Neural cell (in vitro differentiated cells): ENCODE measurements around the gene BORCS5. TPM values are rescaled to one million over a fixed set of nuclear protein-coding genes. Genes with fewer than 3 reads are reported as not detected.

Experiments used
- H2AFZ ChIP-seq: fragments of 200-600, 300-800 bp; sonication (generic), shearing (Covaris generic); 2 replicates; pipeline ENCODE4 v1.6.0; 2014; ENCODE audit warnings: low read depth, mild to moderate bottlenecking, antibody characterized with exemption, low read length, moderate library complexity
- H3F3A ChIP-seq: fragments of 200-600 bp; shearing (Covaris generic); 2 replicates; pipeline ENCODE4 v1.6.1; 2016; ENCODE audit warnings: mild to moderate bottlenecking, moderate library complexity, mixed read lengths, antibody characterized with exemption, low read length; ENCODE audit not compliant: insufficient read depth, poor library complexity, severe bottlenecking
- H3K27ac ChIP-seq: fragments of 200-600, 300-800 bp; sonication (generic), shearing (Covaris generic); 2 replicates; pipeline ENCODE4 v1.5.1; 2014; ENCODE audit warnings: mild to moderate bottlenecking, low read length, moderate library complexity
- H3K27me3 ChIP-seq: fragments of 300-800, 200-600 bp; sonication (generic), shearing (Covaris generic); 2 replicates; pipeline ENCODE4 v1.6.0; 2014; ENCODE audit warnings: mild to moderate bottlenecking, low read depth, low read length, moderate library complexity; ENCODE audit not compliant: insufficient read depth
- H3K36me3 ChIP-seq: fragments of 300-800, 200-600 bp; sonication (generic), shearing (Covaris generic); 2 replicates; pipeline ENCODE4 v1.5.1; 2014; ENCODE audit warnings: mild to moderate bottlenecking, antibody characterized with exemption, low read length, moderate library complexity; ENCODE audit not compliant: insufficient read depth
- H3K4me2 ChIP-seq: fragments of 300-800, 200-600 bp; sonication (generic), shearing (Covaris generic); 2 replicates; pipeline ENCODE4 v1.6.0; 2014; ENCODE audit warnings: mild to moderate bottlenecking, low read length
- H3K4me3 ChIP-seq: fragments of 300-800, 200-600 bp; sonication (generic), shearing (Covaris generic); 2 replicates; pipeline ENCODE4 v1.5.1; 2014; ENCODE audit warnings: mild to moderate bottlenecking, low read length, moderate library complexity
- H3K79me2 ChIP-seq: fragments of 200-600 bp; shearing (Covaris generic); replicated peaks from 2 replicates; pipeline ENCODE4 v1.6.0; 2014; ENCODE audit warnings: mild to moderate bottlenecking, low read length, moderate library complexity; ENCODE audit not compliant: insufficient read depth
- H3K9ac ChIP-seq: fragments of 300-800, 200-600 bp; sonication (generic), shearing (Covaris generic); 2 replicates; pipeline ENCODE4 v1.6.1; 2016; ENCODE audit warnings: mild to moderate bottlenecking, low read length, mixed read lengths
- H3K9me2 ChIP-seq: fragments of 200-600 bp; shearing (Covaris generic); 2 replicates; pipeline ENCODE4 v1.6.1; 2016; ENCODE audit warnings: mild to moderate bottlenecking, low read length, mixed read lengths; ENCODE audit not compliant: insufficient read depth
- H3K9me3 ChIP-seq: fragments of 200-600, 300-800 bp; sonication (generic), shearing (Covaris generic); 2 replicates; pipeline ENCODE4 v1.6.1; 2016; ENCODE audit warnings: mild to moderate bottlenecking, mixed run types, low read length, moderate library complexity, mixed read lengths
- H4K20me1 ChIP-seq: fragments of 200-600 bp; shearing (Covaris generic); 2 replicates; pipeline ENCODE4 v1.6.1; 2016; ENCODE audit warnings: mild to moderate bottlenecking, mixed run types; ENCODE audit not compliant: insufficient read depth
- EP300 ChIP-seq: fragments of 450-650 bp; conservative IDR thresholded peaks from 2 replicates; pipeline ENCODE4 v1.6.1; 2014; ENCODE audit warnings: antibody characterized with exemption, mild to moderate bottlenecking, moderate library complexity; ENCODE audit not compliant: poor library complexity, severe bottlenecking
- EZH2 ChIP-seq: fragments of 200-600, 300-800 bp; shearing (Covaris generic), sonication (generic); IDR thresholded peaks from 2 replicates; pipeline ENCODE4 v1.6.1; 2014; ENCODE audit warnings: antibody characterized with exemption, low read length, borderline replicate concordance, mild to moderate bottlenecking; ENCODE audit not compliant: insufficient read depth, poor library complexity, severe bottlenecking
- MXI1 ChIP-seq: fragments of 450-650 bp; conservative IDR thresholded peaks from 2 replicates; pipeline ENCODE4 v1.6.1; 2014; ENCODE audit warnings: antibody characterized with exemption, mild to moderate bottlenecking; ENCODE audit not compliant: poor library complexity, severe bottlenecking
- POLR2AphosphoS5 ChIP-seq: IDR thresholded peaks from 2 replicates; pipeline ENCODE4 v1.6.1; 2012
- RAD21 ChIP-seq: fragments of 450-650 bp; conservative IDR thresholded peaks from 2 replicates; pipeline ENCODE4 v1.6.1; 2014; ENCODE audit warnings: antibody characterized with exemption, mild to moderate bottlenecking, moderate library complexity
- SMC3 ChIP-seq: fragments of 450-650 bp; conservative IDR thresholded peaks from 2 replicates; pipeline ENCODE4 v1.6.1; 2014; ENCODE audit warnings: antibody characterized with exemption, mild to moderate bottlenecking, moderate library complexity; ENCODE audit not compliant: poor library complexity
- TAF1 ChIP-seq: IDR thresholded peaks from 2 replicates; pipeline ENCODE4 v1.6.1; 2012; ENCODE audit warnings: low read depth
- polyA plus RNA-seq: library from polyadenylated mRNA; depleted of rRNA; stranded (reverse); fragments of >200 nt; gene quantifications from 2 replicates; pipeline ENCODE4 v1.2.3, GENCODE V29; 2014
- TF ChIP-seq, protein P1 (sequence below): IDR thresholded peaks from 2 replicates; pipeline ENCODE4 v1.6.1; 2012; ENCODE audit warnings: borderline replicate concordance
- TF ChIP-seq, protein P2 (sequence below): fragments of 450-650 bp; IDR thresholded peaks from 2 replicates; pipeline ENCODE4 v1.5.1; 2014; ENCODE audit warnings: antibody characterized with exemption, mild to moderate bottlenecking, moderate library complexity; ENCODE audit not compliant: poor library complexity, severe bottlenecking

BORCS5 gene
- polyA plus RNA-seq, 1 donor from 2014 or later = 14.2 TPM

DNA sequence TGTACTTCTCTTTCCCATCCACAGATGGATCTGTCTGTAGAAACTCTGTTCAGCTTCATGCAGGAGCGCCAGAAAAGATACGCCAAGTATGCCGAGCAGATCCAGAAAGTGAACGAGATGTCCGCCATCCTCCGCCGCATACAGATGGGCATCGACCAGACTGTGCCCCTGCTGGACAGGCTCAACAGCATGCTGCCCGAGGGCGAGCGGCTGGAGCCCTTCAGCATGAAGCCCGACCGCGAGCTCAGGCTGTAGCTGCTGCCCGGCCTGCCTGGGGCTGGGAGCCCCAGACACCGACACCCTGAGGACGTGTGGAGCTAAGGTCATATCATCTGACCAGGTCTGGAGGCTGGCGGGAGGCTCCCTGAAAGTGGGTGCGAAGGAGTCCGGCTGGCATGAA lies 108.6 kb downstream of the BORCS5 start:
- Histone ChIP-seq H3K9ac (no peak overlapping the region), H4K20me1 (no peaks in the 10 kb centered on the region), H3K9me2 (no peaks in the 10 kb centered on the region), H3K4me2 (no peak overlapping the region), H3F3A (no peaks in the 10 kb centered on the region), H3K27ac (no peak overlapping the region), H2AFZ (no peak overlapping the region), H3K9me3 (no peaks in the 10 kb centered on the region), H3K36me3 (no peaks in the 10 kb centered on the region), H3K27me3 (no peaks in the 10 kb centered on the region), H3K4me3 (no peak overlapping the region), H3K79me2 (no peaks in the 10 kb centered on the region)
- TF ChIP-seq TAF1 (no peak), EP300 (no peak), SMC3 (no peak)

DNA sequence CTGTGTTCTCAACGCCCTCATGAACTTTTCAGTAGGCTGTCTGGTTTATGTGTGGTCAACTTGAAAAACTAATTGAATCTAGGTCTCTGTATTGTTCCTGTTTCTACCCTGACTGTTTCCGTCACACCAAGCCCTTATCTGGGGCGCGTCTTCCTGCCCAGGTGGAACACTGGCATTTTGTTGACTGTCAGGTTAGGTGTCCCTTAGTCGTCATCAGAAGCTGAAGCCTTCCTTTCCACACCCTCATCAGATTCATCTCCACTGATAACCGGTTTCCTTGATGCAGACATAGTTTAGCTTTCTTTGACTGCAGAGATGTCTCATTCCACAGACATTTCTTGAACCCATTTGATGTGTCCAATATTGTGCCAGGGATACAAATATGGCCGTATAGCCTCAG lies 109.3 kb downstream of the BORCS5 start:
- Histone ChIP-seq H3K27me3 (no peaks in the 10 kb centered on the region), H3K36me3 (no peaks in the 10 kb centered on the region), H4K20me1 (no peaks in the 10 kb centered on the region), H3K4me3 (no peak overlapping the region), H3K27ac (no peak overlapping the region), H2AFZ (no peak overlapping the region), H3K9me3 (no peaks in the 10 kb centered on the region), H3F3A (no peaks in the 10 kb centered on the region), H3K9ac (no peak overlapping the region), H3K4me2 (no peak overlapping the region), H3K79me2 (no peaks in the 10 kb centered on the region), H3K9me2 (no peaks in the 10 kb centered on the region)
- TF ChIP-seq RAD21 (no peak), EZH2 (no peak), TAF1 (no peak), MXI1 (no peak), SMC3 (no peak), EP300 (no peak), POLR2AphosphoS5 (no peak)
- TF ChIP-seq, protein P1, sequence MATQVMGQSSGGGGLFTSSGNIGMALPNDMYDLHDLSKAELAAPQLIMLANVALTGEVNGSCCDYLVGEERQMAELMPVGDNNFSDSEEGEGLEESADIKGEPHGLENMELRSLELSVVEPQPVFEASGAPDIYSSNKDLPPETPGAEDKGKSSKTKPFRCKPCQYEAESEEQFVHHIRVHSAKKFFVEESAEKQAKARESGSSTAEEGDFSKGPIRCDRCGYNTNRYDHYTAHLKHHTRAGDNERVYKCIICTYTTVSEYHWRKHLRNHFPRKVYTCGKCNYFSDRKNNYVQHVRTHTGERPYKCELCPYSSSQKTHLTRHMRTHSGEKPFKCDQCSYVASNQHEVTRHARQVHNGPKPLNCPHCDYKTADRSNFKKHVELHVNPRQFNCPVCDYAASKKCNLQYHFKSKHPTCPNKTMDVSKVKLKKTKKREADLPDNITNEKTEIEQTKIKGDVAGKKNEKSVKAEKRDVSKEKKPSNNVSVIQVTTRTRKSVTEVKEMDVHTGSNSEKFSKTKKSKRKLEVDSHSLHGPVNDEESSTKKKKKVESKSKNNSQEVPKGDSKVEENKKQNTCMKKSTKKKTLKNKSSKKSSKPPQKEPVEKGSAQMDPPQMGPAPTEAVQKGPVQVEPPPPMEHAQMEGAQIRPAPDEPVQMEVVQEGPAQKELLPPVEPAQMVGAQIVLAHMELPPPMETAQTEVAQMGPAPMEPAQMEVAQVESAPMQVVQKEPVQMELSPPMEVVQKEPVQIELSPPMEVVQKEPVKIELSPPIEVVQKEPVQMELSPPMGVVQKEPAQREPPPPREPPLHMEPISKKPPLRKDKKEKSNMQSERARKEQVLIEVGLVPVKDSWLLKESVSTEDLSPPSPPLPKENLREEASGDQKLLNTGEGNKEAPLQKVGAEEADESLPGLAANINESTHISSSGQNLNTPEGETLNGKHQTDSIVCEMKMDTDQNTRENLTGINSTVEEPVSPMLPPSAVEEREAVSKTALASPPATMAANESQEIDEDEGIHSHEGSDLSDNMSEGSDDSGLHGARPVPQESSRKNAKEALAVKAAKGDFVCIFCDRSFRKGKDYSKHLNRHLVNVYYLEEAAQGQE = no peak
- TF ChIP-seq, protein P2, sequence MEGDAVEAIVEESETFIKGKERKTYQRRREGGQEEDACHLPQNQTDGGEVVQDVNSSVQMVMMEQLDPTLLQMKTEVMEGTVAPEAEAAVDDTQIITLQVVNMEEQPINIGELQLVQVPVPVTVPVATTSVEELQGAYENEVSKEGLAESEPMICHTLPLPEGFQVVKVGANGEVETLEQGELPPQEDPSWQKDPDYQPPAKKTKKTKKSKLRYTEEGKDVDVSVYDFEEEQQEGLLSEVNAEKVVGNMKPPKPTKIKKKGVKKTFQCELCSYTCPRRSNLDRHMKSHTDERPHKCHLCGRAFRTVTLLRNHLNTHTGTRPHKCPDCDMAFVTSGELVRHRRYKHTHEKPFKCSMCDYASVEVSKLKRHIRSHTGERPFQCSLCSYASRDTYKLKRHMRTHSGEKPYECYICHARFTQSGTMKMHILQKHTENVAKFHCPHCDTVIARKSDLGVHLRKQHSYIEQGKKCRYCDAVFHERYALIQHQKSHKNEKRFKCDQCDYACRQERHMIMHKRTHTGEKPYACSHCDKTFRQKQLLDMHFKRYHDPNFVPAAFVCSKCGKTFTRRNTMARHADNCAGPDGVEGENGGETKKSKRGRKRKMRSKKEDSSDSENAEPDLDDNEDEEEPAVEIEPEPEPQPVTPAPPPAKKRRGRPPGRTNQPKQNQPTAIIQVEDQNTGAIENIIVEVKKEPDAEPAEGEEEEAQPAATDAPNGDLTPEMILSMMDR = no peak

DNA sequence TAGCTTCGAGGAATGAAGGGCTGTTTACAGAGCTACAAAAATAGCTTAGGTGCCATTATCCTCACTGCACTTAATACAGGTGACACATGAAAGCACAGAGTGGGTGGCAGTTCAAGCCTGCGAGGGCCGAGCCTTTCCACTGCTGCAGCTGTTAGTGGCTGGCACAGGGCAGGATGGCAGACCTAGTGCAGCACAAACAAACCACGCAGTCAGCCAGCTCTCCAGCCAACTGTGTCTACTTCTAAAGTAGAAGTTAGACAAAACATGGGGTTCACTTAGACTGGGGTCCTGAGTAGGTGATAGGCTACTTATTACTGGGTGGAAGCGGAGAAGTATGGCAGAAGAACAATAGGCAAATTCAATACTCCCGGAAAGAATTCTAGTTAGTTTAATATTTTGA lies 110.4 kb downstream of the BORCS5 start:
- no peak overlapping the region for H3K4me2 ChIP-seq
- no peaks in the 10 kb centered on the region for H3K27me3 ChIP-seq
- H3K9me3 ChIP-seq = no peaks in the 10 kb centered on the region
- no peak overlapping the region for H3K27ac ChIP-seq
- no peaks in the 10 kb centered on the region for H3K79me2 ChIP-seq
- no peaks in the 10 kb centered on the region for H3K36me3 ChIP-seq
- no peak overlapping the region for H3K9ac ChIP-seq
- no peaks in the 10 kb centered on the region for H3K9me2 ChIP-seq
- no peak for TF ChIP-seq EZH2
- no peak for TF ChIP-seq POLR2AphosphoS5
- TF ChIP-seq, protein P2 = no peak
- no peak for TF ChIP-seq EP300
- TF ChIP-seq, protein P1 = no peak
- TF ChIP-seq SMC3 = no peak
- no peak for TF ChIP-seq TAF1
- TF ChIP-seq RAD21 = no peak
- TF ChIP-seq MXI1 = no peak
- no peak overlapping the region for H3K4me3 ChIP-seq
- H2AFZ ChIP-seq = no peak overlapping the region
- H3F3A ChIP-seq = no peaks in the 10 kb centered on the region
- no peaks in the 10 kb centered on the region for H4K20me1 ChIP-seq
